B cell (primary cell): ENCODE results near the gene ARMH3. TPM values are rescaled to one million over a fixed set of nuclear protein-coding genes. Genes with fewer than 3 reads are reported as not detected.

ENCODE experiments used
- ATAC-seq: fragments of 200-7000 bp; cut with Tn5 transposase; one replicate; pipeline ENCODE4 v1.10.0; 2021; ENCODE audit warnings: low read depth, mild to moderate bottlenecking, moderate number of reproducible peaks, moderate library complexity
- CTCF ChIA-PET: fragments of 350-600 bp; sonication (Branson Sonifier 250); formaldehyde crosslinking; loops from one replicate; lab custom pipeline; 2021; ENCODE audit warnings: antibody characterized with exemption, inconsistent platforms; lab: Charles Lee
- POLR2A ChIA-PET: fragments of 350-600 bp; sonication (Branson Sonifier 250); formaldehyde crosslinking; loops from one replicate; lab custom pipeline; 2021; ENCODE audit warnings: antibody characterized with exemption; lab: Charles Lee
- DNase-seq: peaks from one replicate; pipeline ENCODE4 v3.0.0; 2013
- H2AFZ ChIP-seq: 2 replicates; pipeline ENCODE4 v1.6.1; 2012; ENCODE audit warnings: mild to moderate bottlenecking, low read depth, low read length; ENCODE audit not compliant: insufficient read depth, poor library complexity, severe bottlenecking
- H3K27ac ChIP-seq, 2 donors: 1 replicate in 1 of 2; 2 replicates in 1 of 2; pipeline ENCODE4 v1.5.1; 2012 to 2013; ENCODE audit warnings: low read length in 2 of 2, mild to moderate bottlenecking in 2 of 2, moderate library complexity in 1 of 2
- H3K27me3 ChIP-seq, 4 experiments: fragments of 200-600 bp in 1 of 4; sonication (generic) in 1 of 4; replicated peaks in 1 of 4; 1 replicate in 2 of 4; 2 replicates in 2 of 4; pipeline versions ENCODE4 v1.6.1 to v1.7.0; 2013 to 2016; ENCODE audit warnings: low read length in 3 of 4, mild to moderate bottlenecking in 2 of 4, mixed read lengths in 1 of 4, moderate library complexity in 1 of 4; ENCODE audit not compliant: insufficient read depth in 4 of 4, control insufficient read depth in 3 of 4; ENCODE audit errors: control extremely low read depth in 1 of 4
- H3K36me3 ChIP-seq, 2 experiments: replicated peaks in 1 of 2; 1 replicate in 1 of 2; 2 replicates in 1 of 2; pipeline versions ENCODE4 v1.6.1 to v1.7.1; 2013; ENCODE audit warnings: low read length in 1 of 2; ENCODE audit not compliant: insufficient read depth in 2 of 2, control insufficient read depth in 1 of 2; ENCODE audit errors: control extremely low read depth in 1 of 2, extremely low read depth in 1 of 2
- H3K4me1 ChIP-seq, 2 donors: fragments of 200-600 bp in 1 of 2; sonication (generic) in 1 of 2; 1 replicate in 1 of 2; 2 replicates in 1 of 2; pipeline versions ENCODE4 v1.5.1 to v1.6.1; 2013 to 2017; ENCODE audit warnings: low read length in 2 of 2; ENCODE audit not compliant: control insufficient read depth in 2 of 2, insufficient read depth in 2 of 2
- H3K4me2 ChIP-seq: replicated peaks from 2 replicates; pipeline ENCODE3; 2012; ENCODE audit warnings: mild to moderate bottlenecking, low read depth, low read length; ENCODE audit not compliant: poor library complexity, severe bottlenecking
- H3K4me3 ChIP-seq, 5 experiments: fragments of 200-600 bp in 1 of 5; sonication (generic) in 1 of 5; 1 replicate in 3 of 5; 2 replicates in 2 of 5; pipeline versions ENCODE4 v1.5.1 to v1.7.0; 2011 to 2016; ENCODE audit warnings: low read length in 4 of 5, mild to moderate bottlenecking in 4 of 5, low read depth in 2 of 5, control low read depth in 1 of 5, moderate library complexity in 1 of 5; ENCODE audit not compliant: insufficient read depth in 1 of 5; ENCODE audit errors: control extremely low read depth in 1 of 5, extremely low read depth in 1 of 5
- H3K79me2 ChIP-seq: fragments of 200-600 bp; sonication (generic); one replicate; pipeline ENCODE4 v1.6.0; 2016; ENCODE audit warnings: low read length; ENCODE audit not compliant: control insufficient read depth, insufficient read depth
- H3K9ac ChIP-seq: fragments of 200-600 bp; sonication (generic); 2 replicates; pipeline ENCODE4 v1.6.1; 2017; ENCODE audit warnings: mild to moderate bottlenecking, low read length, moderate library complexity
- H3K9me3 ChIP-seq, 3 donors: one replicate each; pipeline versions ENCODE4 v1.6.1 to v1.7.1; 2013; ENCODE audit warnings: low read length in 2 of 3; ENCODE audit not compliant: control insufficient read depth in 2 of 3, insufficient read depth in 1 of 3; ENCODE audit errors: control extremely low read depth in 1 of 3
- H4K20me1 ChIP-seq: 2 replicates; pipeline ENCODE4 v1.6.0; 2012; ENCODE audit warnings: mild to moderate bottlenecking, low read length; ENCODE audit not compliant: insufficient read depth, control insufficient read depth, poor library complexity, severe bottlenecking
- H3K27ac Mint-ChIP-seq: one replicate; pipeline ENCODE4 v1.8.0; 2021; ENCODE audit warnings: mixed read lengths
- H3K27me3 Mint-ChIP-seq: one replicate; pipeline ENCODE4 v1.8.0; 2021; ENCODE audit warnings: mixed read lengths
- H3K4me1 Mint-ChIP-seq: one replicate; pipeline ENCODE4 v1.8.0; 2021; ENCODE audit warnings: mixed read lengths
- H3K4me3 Mint-ChIP-seq: one replicate; pipeline ENCODE4 v1.8.0; 2021; ENCODE audit warnings: mixed read lengths
- H3K9me3 Mint-ChIP-seq: one replicate; pipeline ENCODE4 v1.8.0; 2022; ENCODE audit warnings: mixed read lengths; ENCODE audit not compliant: insufficient read depth
- EZH2 ChIP-seq: IDR thresholded peaks from 2 replicates; pipeline ENCODE4 v1.6.1; 2012; ENCODE audit warnings: borderline replicate concordance, low read depth, mild to moderate bottlenecking, moderate library complexity, low read length; ENCODE audit not compliant: insufficient read depth, poor library complexity, severe bottlenecking
- WGBS: methylation state at CpG from one replicate; pipeline ENCODE4 v1.1.5; 2013; ENCODE audit warnings: missing lambda C conversion rate; ENCODE audit not compliant: insufficient coverage; 5-methylcytosine and 5-hydroxymethylcytosine counted together
- intact Hi-C: fragments of 100-400 bp; cut with micrococcal nuclease; formaldehyde crosslinking; loops from one replicate; pipeline ENCODE4 v1.10.0; 2022
- polyA plus RNA-seq: library from polyadenylated mRNA; depleted of rRNA; stranded (reverse); fragments of >200 nt; gene quantifications from 2 replicates; pipeline ENCODE4 v1.2.3, GENCODE V29; 2012
- total RNA-seq, 2 donors: library from RNA; stranded (reverse); fragments of 120-200 nt in 1 of 2; gene quantifications; 1 replicate in 1 of 2; 2 replicates in 1 of 2; pipeline versions ENCODE4 v1.2.3 to v1.2.4, GENCODE V29; 2013 to 2022
- TF ChIP-seq, protein P1 (sequence below): fragments of 200-600 bp; IDR thresholded peaks from one replicate; pipeline ENCODE4 v1.8.0; 2022; ENCODE audit warnings: antibody characterized with exemption, mild to moderate bottlenecking

Gene ARMH3
- total and polyA plus RNA-seq, 2 donors (not counting 1 experiment from before 2014, with no cell fraction given) = 33.4 to 40.7 TPM

DNA sequence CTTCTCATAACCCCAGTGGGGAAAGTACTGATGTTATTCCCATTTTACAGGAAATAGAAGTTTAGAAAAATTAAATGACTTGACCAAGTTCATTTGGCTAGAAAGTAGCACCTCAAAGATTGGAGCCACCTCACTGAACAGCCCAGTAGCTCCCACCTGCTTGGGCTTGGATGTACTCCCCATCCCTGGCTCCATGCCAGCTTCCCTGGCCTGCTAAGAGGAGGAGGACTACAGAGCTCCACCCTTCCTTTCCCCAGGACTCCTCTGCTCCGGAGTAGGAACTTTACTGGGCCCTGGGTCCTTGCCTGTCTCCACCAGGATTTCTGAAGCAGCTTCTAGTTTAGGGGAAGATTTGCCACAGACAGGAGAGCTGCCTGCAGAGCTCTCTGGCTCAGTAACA is 12.2 kb upstream of the ARMH3 start:
- Mint-ChIP-seq H3K27me3 (no peaks in the 10 kb centered on the region), H3K4me1 (peaks cover 23% of the 10 kb centered on the region), H3K4me3 (no peak overlapping the region), H3K27ac (no peak overlapping the region), H3K9me3 (no peaks in the 10 kb centered on the region)
- H3K9ac ChIP-seq = no peak overlapping the region
- no peaks in the 10 kb centered on the region for H3K36me3 ChIP-seq
- no peak overlapping the region for H3K4me3 ChIP-seq
- TF ChIP-seq, protein P1, sequence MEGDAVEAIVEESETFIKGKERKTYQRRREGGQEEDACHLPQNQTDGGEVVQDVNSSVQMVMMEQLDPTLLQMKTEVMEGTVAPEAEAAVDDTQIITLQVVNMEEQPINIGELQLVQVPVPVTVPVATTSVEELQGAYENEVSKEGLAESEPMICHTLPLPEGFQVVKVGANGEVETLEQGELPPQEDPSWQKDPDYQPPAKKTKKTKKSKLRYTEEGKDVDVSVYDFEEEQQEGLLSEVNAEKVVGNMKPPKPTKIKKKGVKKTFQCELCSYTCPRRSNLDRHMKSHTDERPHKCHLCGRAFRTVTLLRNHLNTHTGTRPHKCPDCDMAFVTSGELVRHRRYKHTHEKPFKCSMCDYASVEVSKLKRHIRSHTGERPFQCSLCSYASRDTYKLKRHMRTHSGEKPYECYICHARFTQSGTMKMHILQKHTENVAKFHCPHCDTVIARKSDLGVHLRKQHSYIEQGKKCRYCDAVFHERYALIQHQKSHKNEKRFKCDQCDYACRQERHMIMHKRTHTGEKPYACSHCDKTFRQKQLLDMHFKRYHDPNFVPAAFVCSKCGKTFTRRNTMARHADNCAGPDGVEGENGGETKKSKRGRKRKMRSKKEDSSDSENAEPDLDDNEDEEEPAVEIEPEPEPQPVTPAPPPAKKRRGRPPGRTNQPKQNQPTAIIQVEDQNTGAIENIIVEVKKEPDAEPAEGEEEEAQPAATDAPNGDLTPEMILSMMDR = no peak
- TF ChIP-seq EZH2 = no peak
- H3K4me2 ChIP-seq = no peak overlapping the region
- no peaks in the 10 kb centered on the region for H3K9me3 ChIP-seq
- peaks cover 30% of the 10 kb centered on the region for H4K20me1 ChIP-seq
- H2AFZ ChIP-seq = no peak overlapping the region
- intact Hi-C loops = loop anchor here (5.0 to 10.0 kb wide), 2 partner anchors 177 to 574 kb away; partner anchors contain the start of genes GBF1, PITX3 and TRIM8
- no peaks in the 10 kb centered on the region for H3K27me3 ChIP-seq
- H3K4me1 ChIP-seq = peaks cover 15 to 20% of the 10 kb centered on the region in 2 donors
- CTCF ChIA-PET = interaction anchor here (0.6 to 3.8 kb wide), 7 partner anchors 51 to 233 kb away, joined by 3 to 34 read pairs (median 4); no protein-coding TSS in a partner anchor
- no peak for DNase-seq
- ATAC-seq = no peak
- POLR2A ChIA-PET = no interaction called here
- WGBS = 100% methylated on average over 1 of the region's 1 CpG
- no peak overlapping the region for H3K27ac ChIP-seq
- H3K79me2 ChIP-seq = peaks cover 5% of the 10 kb centered on the region

DNA sequence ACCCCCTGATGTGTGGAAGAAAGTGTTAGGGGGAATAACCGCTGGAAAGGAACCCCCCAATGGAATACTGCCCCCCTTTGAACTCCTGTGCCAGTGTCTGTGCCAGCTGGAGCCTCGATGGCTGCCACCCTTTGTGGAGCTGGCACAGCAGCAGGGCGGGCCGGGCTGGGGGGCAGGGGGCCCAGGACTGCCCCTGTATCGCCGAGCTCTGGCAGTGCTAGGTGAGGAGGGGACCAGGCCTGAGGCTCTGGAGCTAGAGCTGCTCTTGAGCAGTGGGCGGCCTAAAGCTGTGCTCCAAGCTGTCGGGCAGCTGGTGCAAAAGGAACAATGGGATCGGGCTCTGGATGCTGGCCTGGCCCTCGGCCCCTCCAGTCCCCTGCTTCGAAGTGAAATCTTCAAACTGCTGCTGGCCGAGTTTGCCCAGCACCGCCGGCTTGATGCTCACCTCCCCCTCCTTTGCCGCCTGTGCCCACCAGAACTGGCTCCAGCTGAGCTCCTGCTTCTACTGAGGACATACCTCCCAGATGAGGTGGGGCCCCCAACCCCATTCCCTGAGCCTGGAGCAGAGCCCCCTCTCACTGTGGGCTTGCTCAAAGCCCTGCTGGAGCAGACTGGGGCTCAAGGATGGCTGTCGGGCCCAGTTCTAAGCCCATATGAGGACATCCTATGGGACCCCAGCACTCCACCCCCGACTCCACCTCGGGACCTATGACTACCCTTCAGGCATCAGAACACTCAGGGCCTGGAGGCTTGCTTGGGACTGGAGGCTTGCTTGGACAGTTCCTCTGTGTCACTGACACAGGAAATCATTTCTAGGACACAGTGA is 11.3 kb upstream of the ARMH3 start:
- Mint-ChIP-seq H3K4me1 (peaks cover 23% of the 10 kb centered on the region), H3K27me3 (no peaks in the 10 kb centered on the region), H3K4me3 (peak overlapping the region; percentile 50), H3K27ac (peak overlapping the region; percentile 75), H3K9me3 (no peaks in the 10 kb centered on the region)
- Histone ChIP-seq H3K4me1 (peaks cover 15 to 20% of the 10 kb centered on the region in 2 donors), H4K20me1 (peaks cover 30% of the 10 kb centered on the region), H3K27ac (no peak overlapping the region), H3K4me3 (no peak overlapping the region), H3K27me3 (no peaks in the 10 kb centered on the region), H2AFZ (no peak overlapping the region), H3K9me3 (no peaks in the 10 kb centered on the region), H3K36me3 (no peaks in the 10 kb centered on the region), H3K9ac (no peak overlapping the region), H3K79me2 (peaks cover 5% of the 10 kb centered on the region), H3K4me2 (peak overlapping the region; percentile 96)
- WGBS = 98% methylated on average over 17 of the region's 18 CpGs
- ATAC-seq (no peak), DNase-seq (no peak)
- intact Hi-C loops = loop anchor here (5.0 to 10.0 kb wide), 2 partner anchors 177 to 575 kb away; partner anchors contain the start of genes GBF1, PITX3 and TRIM8
- TF ChIP-seq, protein P1 = no peak
- TF ChIP-seq EZH2 = no peak
- ChIA-PET POLR2A (interaction anchor here (1.2 to 2.2 kb wide), 2 partner anchors 11 to 227 kb away, joined by 3 to 13 read pairs; partner anchors contain the start of gene ARMH3), CTCF (interaction anchor here (0.5 to 3.8 kb wide), 10 partner anchors 10 to 231 kb away, joined by 3 to 34 read pairs (median 4); partner anchors contain the start of gene ARMH3)
